Liver (tissue), 9 donors: Measurements from ENCODE around the gene NAV2. TPM values are rescaled to one million over a fixed set of nuclear protein-coding genes. Genes with fewer than 3 reads are reported as not detected.

ENCODE experiments used
- DNase-seq: peaks from one replicate; pipeline ENCODE4 v3.0.0-alpha.2; 2017; ENCODE audit warnings: low spot score
- H3K27ac ChIP-seq, 2 donors: one replicate each; pipeline ENCODE4 v1.7.0; 2013; ENCODE audit warnings: inconsistent platforms in 2 of 2, low read length in 2 of 2, control low read depth in 1 of 2, low read depth in 1 of 2, mild to moderate bottlenecking in 1 of 2
- H3K27me3 ChIP-seq, 4 donors: one replicate each; pipeline versions ENCODE4 v1.6.1 to v1.7.0; 2013; ENCODE audit warnings: low read length in 3 of 4, inconsistent platforms in 1 of 4, mild to moderate bottlenecking in 1 of 4, moderate library complexity in 1 of 4; ENCODE audit not compliant: control insufficient read depth in 4 of 4, insufficient read depth in 4 of 4
- H3K36me3 ChIP-seq, 4 donors: one replicate each; pipeline versions ENCODE4 v1.6.1 to v1.7.0; 2013; ENCODE audit warnings: low read length in 3 of 4, mild to moderate bottlenecking in 3 of 4, low read depth in 1 of 4, moderate library complexity in 1 of 4; ENCODE audit not compliant: control insufficient read depth in 4 of 4, insufficient read depth in 3 of 4
- H3K4me1 ChIP-seq, 4 donors: one replicate each; pipeline versions ENCODE4 v1.6.1 to v1.7.0; 2013; ENCODE audit warnings: low read length in 3 of 4, mild to moderate bottlenecking in 3 of 4, moderate library complexity in 1 of 4; ENCODE audit not compliant: control insufficient read depth in 4 of 4, insufficient read depth in 4 of 4
- H3K4me3 ChIP-seq, 3 donors: one replicate each; pipeline versions ENCODE4 v1.6.1 to v1.7.0; 2013; ENCODE audit warnings: low read length in 3 of 3, control low read depth in 1 of 3, low read depth in 1 of 3, mild to moderate bottlenecking in 1 of 3
- H3K9ac ChIP-seq, 2 donors: one replicate each; pipeline ENCODE4 v1.7.0; 2013; ENCODE audit warnings: low read length in 2 of 2, mild to moderate bottlenecking in 2 of 2, moderate library complexity in 2 of 2, control low read depth in 1 of 2, low read depth in 1 of 2
- H3K9me3 ChIP-seq, 4 donors: one replicate each; pipeline versions ENCODE4 v1.6.1 to v1.7.0; 2013; ENCODE audit warnings: low read length in 3 of 4; ENCODE audit not compliant: control insufficient read depth in 4 of 4
- FOXA1 ChIP-seq: IDR thresholded peaks from 2 replicates; pipeline ENCODE4 v1.6.1; 2016; ENCODE audit warnings: antibody characterized with exemption
- FOXA2 ChIP-seq: IDR thresholded peaks from 2 replicates; pipeline ENCODE4 v1.6.1; 2016; ENCODE audit warnings: antibody characterized with exemption
- HNF4A ChIP-seq, 2 donors: conservative IDR thresholded peaks; 2 replicates each; pipeline ENCODE4 v1.6.1; 2016; ENCODE audit warnings: antibody characterized with exemption in 2 of 2, mild to moderate bottlenecking in 2 of 2
- HNF4G ChIP-seq: IDR thresholded peaks from 2 replicates; pipeline ENCODE4 v1.6.1; 2016; ENCODE audit warnings: antibody characterized with exemption
- JUND ChIP-seq, 2 donors: IDR thresholded peaks; 2 replicates each; pipeline ENCODE4 v1.6.1; 2016; ENCODE audit warnings: antibody characterized with exemption in 2 of 2
- NR2F2 ChIP-seq: IDR thresholded peaks from 2 replicates; pipeline ENCODE4 v1.6.1; 2016; ENCODE audit warnings: antibody characterized with exemption
- RAD21 ChIP-seq, 2 donors: IDR thresholded peaks; 2 replicates each; pipeline ENCODE4 v1.6.1; 2016; ENCODE audit warnings: antibody characterized with exemption in 2 of 2, mild to moderate bottlenecking in 2 of 2
- SP1 ChIP-seq: IDR thresholded peaks from 2 replicates; pipeline ENCODE4 v1.6.1; 2018; ENCODE audit warnings: antibody characterized with exemption, mild to moderate bottlenecking
- YY1 ChIP-seq: IDR thresholded peaks from 2 replicates; pipeline ENCODE4 v1.6.1; 2016; ENCODE audit warnings: antibody characterized with exemption, mild to moderate bottlenecking
- WGBS: extraction: QIAGEN DNeasy Blood & Tissue Kit; methylation state at CpG from one replicate; pipeline ENCODE4 v1.1.7; 2013; 5-methylcytosine and 5-hydroxymethylcytosine counted together
- polyA plus RNA-seq, 2 donors: library from polyadenylated mRNA; stranded (reverse) in 1 of 2; unstranded in 1 of 2; fragments of 200-250 nt in 1 of 2; fragments of >200 nt in 1 of 2; fragmentation: Nextera tagmentation in 1 of 2; extraction: Ambion mirVana in 1 of 2; gene quantifications; one replicate each; pipeline versions ENCODE4 v1.2.1 to v1.2.3, GENCODE V29; 2013 to 2015
- total RNA-seq, 2 donors: library from RNA; depleted of rRNA; stranded (reverse); fragments of >200 nt; gene quantifications; one replicate each; pipeline ENCODE4 v1.2.3, GENCODE V29; 2014
- TF ChIP-seq, protein P1 (sequence below): IDR thresholded peaks from 2 replicates; pipeline ENCODE4 v1.6.1; 2016; ENCODE audit warnings: antibody characterized with exemption
- TF ChIP-seq, protein P2 (sequence below): IDR thresholded peaks from 2 replicates; pipeline ENCODE4 v1.6.1; 2016; ENCODE audit warnings: antibody characterized with exemption
- TF ChIP-seq, protein P3 (sequence below): IDR thresholded peaks from 2 replicates; pipeline ENCODE4 v1.6.1; 2016; ENCODE audit warnings: antibody characterized with exemption
- donor health status: healthy.
- donor health status: healthy.
- donor health status: healthy.
- donor health status: healthy.
- donor health status: healthy.

The NAV2 gene
- total and polyA plus RNA-seq, 4 donors: 6.3 to 20.5 (median 11.6) TPM

DNA sequence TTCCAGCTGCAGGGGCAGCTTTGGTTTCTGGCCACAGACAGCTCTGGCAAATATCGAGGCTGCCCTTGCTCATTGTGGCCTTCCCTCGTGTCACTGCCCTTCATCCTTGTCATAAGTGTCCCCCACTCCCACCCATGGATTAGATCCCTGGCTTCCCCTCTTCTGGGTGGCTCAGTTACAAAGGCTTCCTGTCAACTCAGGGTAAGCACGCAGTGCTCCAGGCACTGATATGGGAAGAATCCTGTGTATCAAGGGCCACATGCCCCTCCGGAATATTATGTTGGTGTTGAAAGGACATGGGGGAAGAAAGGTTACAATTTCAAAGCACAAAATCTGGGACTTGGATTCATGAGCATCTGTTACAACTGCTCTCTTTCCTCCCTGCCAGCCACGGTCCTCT is 319.5 kb downstream of the NAV2 start (continued):
- TF ChIP-seq, protein P1, sequence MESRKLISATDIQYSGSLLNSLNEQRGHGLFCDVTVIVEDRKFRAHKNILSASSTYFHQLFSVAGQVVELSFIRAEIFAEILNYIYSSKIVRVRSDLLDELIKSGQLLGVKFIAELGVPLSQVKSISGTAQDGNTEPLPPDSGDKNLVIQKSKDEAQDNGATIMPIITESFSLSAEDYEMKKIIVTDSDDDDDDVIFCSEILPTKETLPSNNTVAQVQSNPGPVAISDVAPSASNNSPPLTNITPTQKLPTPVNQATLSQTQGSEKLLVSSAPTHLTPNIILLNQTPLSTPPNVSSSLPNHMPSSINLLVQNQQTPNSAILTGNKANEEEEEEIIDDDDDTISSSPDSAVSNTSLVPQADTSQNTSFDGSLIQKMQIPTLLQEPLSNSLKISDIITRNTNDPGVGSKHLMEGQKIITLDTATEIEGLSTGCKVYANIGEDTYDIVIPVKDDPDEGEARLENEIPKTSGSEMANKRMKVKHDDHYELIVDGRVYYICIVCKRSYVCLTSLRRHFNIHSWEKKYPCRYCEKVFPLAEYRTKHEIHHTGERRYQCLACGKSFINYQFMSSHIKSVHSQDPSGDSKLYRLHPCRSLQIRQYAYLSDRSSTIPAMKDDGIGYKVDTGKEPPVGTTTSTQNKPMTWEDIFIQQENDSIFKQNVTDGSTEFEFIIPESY: no peak
- TF ChIP-seq, protein P2, sequence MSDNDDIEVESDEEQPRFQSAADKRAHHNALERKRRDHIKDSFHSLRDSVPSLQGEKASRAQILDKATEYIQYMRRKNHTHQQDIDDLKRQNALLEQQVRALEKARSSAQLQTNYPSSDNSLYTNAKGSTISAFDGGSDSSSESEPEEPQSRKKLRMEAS: no peak
- no peak for TF ChIP-seq JUND (IDR thresholded peaks at IDR 0.05)
- TF ChIP-seq SP1: no peak

DNA sequence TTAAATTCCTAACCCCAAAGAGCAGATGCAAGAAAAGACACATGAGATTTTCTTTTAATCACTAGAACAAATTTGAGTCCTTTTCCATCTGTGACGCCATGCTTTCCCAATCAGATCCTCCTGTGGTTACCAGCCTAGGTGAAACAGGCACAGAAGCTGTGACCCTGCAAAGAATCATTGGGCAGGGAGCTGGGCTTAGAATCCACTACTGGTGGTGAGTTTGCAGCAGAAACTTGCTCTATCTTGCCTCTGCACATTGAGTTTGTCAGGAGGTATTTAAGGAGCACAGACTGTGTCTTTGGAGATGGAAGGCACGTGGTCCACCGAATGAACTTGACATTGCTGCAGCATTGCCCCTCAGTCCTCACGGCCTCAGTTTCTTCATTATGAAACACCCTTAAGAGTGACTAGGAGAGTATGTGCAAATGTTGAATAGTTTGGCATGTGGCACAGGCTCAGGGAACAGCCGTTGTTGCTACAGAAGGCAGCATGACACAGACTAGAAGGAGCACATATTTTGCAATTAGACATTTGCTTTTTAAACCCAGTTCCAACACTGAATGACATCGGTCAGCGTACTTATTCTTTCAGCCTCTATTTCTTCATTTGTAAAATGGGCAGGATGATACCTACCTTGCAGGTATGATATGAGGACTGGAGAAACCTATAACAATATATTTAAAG is 320.1 kb downstream of the NAV2 start:
- H3K27ac ChIP-seq: no peak overlapping the region
- H3K36me3 ChIP-seq: no peaks in the 10 kb centered on the region
- peaks cover 6 to 46% (median 11%) of the 10 kb centered on the region in 4 donors for H3K4me1 ChIP-seq
- H3K9ac ChIP-seq: no peak overlapping the region
- DNase-seq: no peak
- no peaks in the 10 kb centered on the region for H3K27me3 ChIP-seq
- 81% methylated on average over 7 of the region's 7 CpGs for WGBS
- no peak for TF ChIP-seq FOXA1
- TF ChIP-seq, protein P2: no peak
- TF ChIP-seq, protein P3, sequence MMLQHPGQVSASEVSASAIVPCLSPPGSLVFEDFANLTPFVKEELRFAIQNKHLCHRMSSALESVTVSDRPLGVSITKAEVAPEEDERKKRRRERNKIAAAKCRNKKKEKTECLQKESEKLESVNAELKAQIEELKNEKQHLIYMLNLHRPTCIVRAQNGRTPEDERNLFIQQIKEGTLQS: no peak
- TF ChIP-seq FOXA2: no peak
- TF ChIP-seq RAD21 (IDR thresholded peaks at IDR 0.05): no peak
- TF ChIP-seq HNF4G: no peak
- TF ChIP-seq, protein P1: no peak
- TF ChIP-seq NR2F2: no peak
- no peaks in the 10 kb centered on the region for H3K9me3 ChIP-seq
- H3K4me3 ChIP-seq: no peak overlapping the region

DNA sequence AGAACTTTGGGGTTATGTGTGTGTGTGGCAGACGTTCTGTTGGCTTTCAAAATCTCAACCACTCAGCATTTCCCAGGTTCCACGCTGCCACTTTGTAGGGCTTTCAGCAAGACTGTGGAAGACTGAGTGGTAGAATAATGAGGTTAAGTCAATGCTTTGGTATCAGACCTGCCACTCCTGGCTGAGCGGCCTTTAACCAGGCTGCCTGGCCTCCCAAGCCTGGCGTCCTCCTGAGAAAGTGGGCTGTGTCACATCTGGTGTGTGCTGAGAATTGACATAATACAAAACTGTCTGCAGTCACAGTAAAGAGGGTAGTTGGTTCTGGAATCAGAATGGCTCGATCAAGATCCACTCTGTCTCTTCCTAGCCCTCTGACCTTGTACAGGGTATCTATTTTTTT is 321.2 kb downstream of the NAV2 start:
- Histone ChIP-seq H3K36me3 (no peaks in the 10 kb centered on the region), H3K9ac (no peak overlapping the region), H3K27me3 (no peaks in the 10 kb centered on the region), H3K27ac (peak overlapping the region; percentile 28 to 56), H3K4me3 (no peak overlapping the region), H3K9me3 (no peaks in the 10 kb centered on the region), H3K4me1 (peaks cover 6 to 46% (median 11%) of the 10 kb centered on the region in 4 donors)
- TF ChIP-seq, protein P2: no peak
- TF ChIP-seq, protein P1: no peak
- TF ChIP-seq FOXA2 (no peak), NR2F2 (no peak), HNF4A (conservative IDR thresholded peaks at IDR 0.05) (no peak), FOXA1 (no peak), YY1 (no peak)
- 87% methylated on average over 5 of the region's 5 CpGs for WGBS
- DNase-seq: no peak
